Measurements from ENCODE around the gene IZUMO2. TPM values are rescaled to one million over a fixed set of nuclear protein-coding genes. Genes with fewer than 3 reads are reported as not detected.

IZUMO2 gene
- total RNA-seq, 1 donor from 2014 or later: not detected

- H3K4me3 Mint-ChIP-seq (ENCODE audit: unreplicated experiment): no peak overlapping the region
- H3K4me1 Mint-ChIP-seq (ENCODE audit: unreplicated experiment): no peaks in the 10 kb centered on the region
- no peaks in the 10 kb centered on the region for H3K9me3 Mint-ChIP-seq (ENCODE audit: unreplicated experiment)
- no peak overlapping the region for H3K27ac Mint-ChIP-seq (ENCODE audit: unreplicated experiment)
- no peaks in the 10 kb centered on the region for H3K36me3 Mint-ChIP-seq (ENCODE audit: unreplicated experiment)
- no peak for DNase-seq (ENCODE audit: extremely low spot score, unreplicated experiment)
- no peaks in the 10 kb centered on the region for H3K27me3 Mint-ChIP-seq (ENCODE audit: unreplicated experiment)
- TF ChIP-seq, protein P1, sequence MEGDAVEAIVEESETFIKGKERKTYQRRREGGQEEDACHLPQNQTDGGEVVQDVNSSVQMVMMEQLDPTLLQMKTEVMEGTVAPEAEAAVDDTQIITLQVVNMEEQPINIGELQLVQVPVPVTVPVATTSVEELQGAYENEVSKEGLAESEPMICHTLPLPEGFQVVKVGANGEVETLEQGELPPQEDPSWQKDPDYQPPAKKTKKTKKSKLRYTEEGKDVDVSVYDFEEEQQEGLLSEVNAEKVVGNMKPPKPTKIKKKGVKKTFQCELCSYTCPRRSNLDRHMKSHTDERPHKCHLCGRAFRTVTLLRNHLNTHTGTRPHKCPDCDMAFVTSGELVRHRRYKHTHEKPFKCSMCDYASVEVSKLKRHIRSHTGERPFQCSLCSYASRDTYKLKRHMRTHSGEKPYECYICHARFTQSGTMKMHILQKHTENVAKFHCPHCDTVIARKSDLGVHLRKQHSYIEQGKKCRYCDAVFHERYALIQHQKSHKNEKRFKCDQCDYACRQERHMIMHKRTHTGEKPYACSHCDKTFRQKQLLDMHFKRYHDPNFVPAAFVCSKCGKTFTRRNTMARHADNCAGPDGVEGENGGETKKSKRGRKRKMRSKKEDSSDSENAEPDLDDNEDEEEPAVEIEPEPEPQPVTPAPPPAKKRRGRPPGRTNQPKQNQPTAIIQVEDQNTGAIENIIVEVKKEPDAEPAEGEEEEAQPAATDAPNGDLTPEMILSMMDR (IDR thresholded peaks at IDR 0.05): no peak
These were observed 24.9 kb upstream of the IZUMO2 start for GRCh38 chr19:50187937-50188336.

DNA sequence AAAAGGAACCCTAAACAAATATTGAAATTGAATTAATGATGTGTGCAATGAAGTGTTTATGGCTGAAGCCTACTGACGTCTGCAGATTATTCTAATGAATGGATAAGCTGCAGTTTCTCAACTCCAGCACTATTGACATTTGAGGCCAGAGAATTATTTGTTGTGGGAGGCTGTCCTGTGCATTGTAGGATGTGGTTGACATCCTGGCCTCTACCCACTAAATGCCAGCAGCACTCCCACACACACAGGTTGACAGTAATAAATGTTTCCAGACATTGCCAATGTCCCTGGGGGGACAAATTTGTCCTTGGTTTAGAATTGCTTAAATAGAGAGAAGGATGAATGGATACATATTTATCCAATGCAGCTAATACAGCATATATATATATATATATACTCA lies 21.1 kb upstream of the IZUMO2 start:
- H3K27me3 Mint-ChIP-seq (ENCODE audit: unreplicated experiment): no peaks in the 10 kb centered on the region
- peaks cover under 1% of the 10 kb centered on the region for H3K9me3 Mint-ChIP-seq (ENCODE audit: unreplicated experiment)
- no peak for DNase-seq (ENCODE audit: extremely low spot score, unreplicated experiment)
- H3K27ac Mint-ChIP-seq (ENCODE audit: unreplicated experiment): no peak overlapping the region
- no peak overlapping the region for H3K4me3 Mint-ChIP-seq (ENCODE audit: unreplicated experiment)
- TF ChIP-seq, protein P1 (IDR thresholded peaks at IDR 0.05): no peak
- no peaks in the 10 kb centered on the region for H3K36me3 Mint-ChIP-seq (ENCODE audit: unreplicated experiment)
- no peaks in the 10 kb centered on the region for H3K4me1 Mint-ChIP-seq (ENCODE audit: unreplicated experiment)

DNA sequence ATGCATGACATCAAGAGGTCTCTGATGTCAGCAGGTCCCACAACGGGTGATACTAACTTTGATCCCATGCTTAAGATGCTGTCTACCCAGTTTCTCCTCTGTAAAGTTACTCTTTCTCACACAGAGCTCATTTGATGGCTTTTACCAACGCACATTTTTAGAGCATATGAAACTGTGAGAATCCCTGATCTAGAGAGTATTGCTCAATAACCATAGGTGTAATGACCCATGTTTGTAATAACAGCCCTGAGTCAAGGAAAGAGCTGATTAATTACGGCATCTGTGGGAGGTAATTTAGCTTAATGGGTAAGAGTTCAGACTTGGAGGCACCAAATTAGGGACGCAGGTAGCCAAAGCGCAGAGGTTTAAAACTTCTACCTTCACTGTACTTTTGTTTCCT lies 18.0 kb upstream of the IZUMO2 start:
- H3K9me3 Mint-ChIP-seq (ENCODE audit: unreplicated experiment): peaks cover 13% of the 10 kb centered on the region
- no peak for DNase-seq (ENCODE audit: extremely low spot score, unreplicated experiment)
- TF ChIP-seq, protein P1 (IDR thresholded peaks at IDR 0.05): no peak
- no peaks in the 10 kb centered on the region for H3K36me3 Mint-ChIP-seq (ENCODE audit: unreplicated experiment)
- no peaks in the 10 kb centered on the region for H3K27me3 Mint-ChIP-seq (ENCODE audit: unreplicated experiment)
- no peaks in the 10 kb centered on the region for H3K4me1 Mint-ChIP-seq (ENCODE audit: unreplicated experiment)
- H3K27ac Mint-ChIP-seq (ENCODE audit: unreplicated experiment): no peak overlapping the region
- no peak overlapping the region for H3K4me3 Mint-ChIP-seq (ENCODE audit: unreplicated experiment)

DNA sequence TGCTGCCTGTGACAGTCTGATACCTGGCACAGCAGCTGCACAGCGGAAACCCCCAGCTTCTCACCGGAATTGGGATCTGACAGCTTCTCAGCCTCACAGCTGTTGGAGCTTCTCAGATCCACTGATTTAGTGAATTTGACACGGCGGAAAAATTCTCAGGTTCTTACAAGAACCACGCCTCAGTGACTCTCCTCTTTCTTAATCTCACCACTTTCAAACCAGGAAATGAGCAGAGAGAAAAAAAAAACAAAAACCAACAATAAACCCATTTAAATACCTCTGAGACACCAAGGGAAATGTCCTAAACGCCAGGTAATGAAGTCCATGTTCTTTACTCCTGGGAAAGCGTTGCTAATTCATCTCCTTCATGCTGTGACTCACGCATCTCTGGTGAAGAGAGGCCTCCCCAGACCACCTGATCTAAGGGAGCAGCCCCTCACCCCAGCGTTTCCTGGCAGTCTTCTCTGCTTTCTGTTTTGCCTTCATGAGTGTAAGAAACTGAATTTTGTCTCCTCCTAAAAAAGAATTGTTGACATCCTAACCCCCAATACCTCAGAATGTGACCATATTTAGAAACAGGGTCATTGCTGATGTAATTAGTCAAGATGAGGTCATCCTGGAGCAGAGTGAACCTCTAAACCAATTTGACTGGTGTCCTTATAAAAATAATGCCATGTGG lies 15.9 kb upstream of the IZUMO2 start:
- H3K36me3 Mint-ChIP-seq (ENCODE audit: unreplicated experiment): no peaks in the 10 kb centered on the region
- no peaks in the 10 kb centered on the region for H3K27me3 Mint-ChIP-seq (ENCODE audit: unreplicated experiment)
- H3K9me3 Mint-ChIP-seq (ENCODE audit: unreplicated experiment): peaks cover 13% of the 10 kb centered on the region
- H3K27ac Mint-ChIP-seq (ENCODE audit: unreplicated experiment): no peak overlapping the region
- H3K4me3 Mint-ChIP-seq (ENCODE audit: unreplicated experiment): no peak overlapping the region
- H3K4me1 Mint-ChIP-seq (ENCODE audit: unreplicated experiment): no peaks in the 10 kb centered on the region
- TF ChIP-seq, protein P1 (IDR thresholded peaks at IDR 0.05): no peak
- no peak for DNase-seq (ENCODE audit: extremely low spot score, unreplicated experiment)

- Mint-ChIP-seq H3K27me3 (ENCODE audit: unreplicated experiment) (no peaks in the 10 kb centered on the region), H3K36me3 (ENCODE audit: unreplicated experiment) (no peaks in the 10 kb centered on the region), H3K4me3 (ENCODE audit: unreplicated experiment) (no peak overlapping the region), H3K4me1 (ENCODE audit: unreplicated experiment) (no peaks in the 10 kb centered on the region), H3K27ac (ENCODE audit: unreplicated experiment) (no peak overlapping the region), H3K9me3 (ENCODE audit: unreplicated experiment) (peaks cover 13% of the 10 kb centered on the region)
- no peak for DNase-seq (ENCODE audit: extremely low spot score, unreplicated experiment)
- TF ChIP-seq, protein P1 (IDR thresholded peaks at IDR 0.05): no peak
These were observed 15.2 kb upstream of the IZUMO2 start for GRCh38 chr19:50178320-50178719.
